Measurements from ENCODE around the gene EPC1. TPM values are rescaled to one million over a fixed set of nuclear protein-coding genes. Genes with fewer than 3 reads are reported as not detected.

The EPC1 gene
- total and polyA plus RNA-seq, 2 donors (not counting 1 experiment from before 2014, with no cell fraction given) = 22.7 to 28.1 TPM

DNA sequence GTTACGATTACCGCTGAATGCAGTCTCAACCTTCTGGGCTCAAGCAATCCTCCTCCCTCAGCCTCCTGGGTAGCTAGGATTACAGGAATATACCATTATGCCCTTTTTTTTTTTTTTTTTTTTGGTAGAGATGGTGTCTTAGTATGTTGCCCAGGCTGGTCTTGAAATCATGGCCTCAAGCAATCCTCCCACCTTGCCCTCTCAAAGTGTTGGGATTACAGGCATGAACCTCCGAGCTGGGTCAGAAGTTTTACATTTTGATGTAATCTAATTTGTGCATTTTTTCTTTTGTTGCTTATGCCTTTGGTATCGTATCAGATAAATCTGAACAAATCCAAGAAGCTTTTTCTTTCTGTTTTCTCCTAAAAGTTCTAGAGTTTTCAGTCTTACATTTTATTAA, 87.4 kb downstream of the EPC1 start:
- H2AFZ ChIP-seq (ENCODE audit: low read length) = no peak overlapping the region
- no peak overlapping the region for H3K27ac ChIP-seq (ENCODE audit: insufficient read depth, low read length)
- TF ChIP-seq, protein P1, sequence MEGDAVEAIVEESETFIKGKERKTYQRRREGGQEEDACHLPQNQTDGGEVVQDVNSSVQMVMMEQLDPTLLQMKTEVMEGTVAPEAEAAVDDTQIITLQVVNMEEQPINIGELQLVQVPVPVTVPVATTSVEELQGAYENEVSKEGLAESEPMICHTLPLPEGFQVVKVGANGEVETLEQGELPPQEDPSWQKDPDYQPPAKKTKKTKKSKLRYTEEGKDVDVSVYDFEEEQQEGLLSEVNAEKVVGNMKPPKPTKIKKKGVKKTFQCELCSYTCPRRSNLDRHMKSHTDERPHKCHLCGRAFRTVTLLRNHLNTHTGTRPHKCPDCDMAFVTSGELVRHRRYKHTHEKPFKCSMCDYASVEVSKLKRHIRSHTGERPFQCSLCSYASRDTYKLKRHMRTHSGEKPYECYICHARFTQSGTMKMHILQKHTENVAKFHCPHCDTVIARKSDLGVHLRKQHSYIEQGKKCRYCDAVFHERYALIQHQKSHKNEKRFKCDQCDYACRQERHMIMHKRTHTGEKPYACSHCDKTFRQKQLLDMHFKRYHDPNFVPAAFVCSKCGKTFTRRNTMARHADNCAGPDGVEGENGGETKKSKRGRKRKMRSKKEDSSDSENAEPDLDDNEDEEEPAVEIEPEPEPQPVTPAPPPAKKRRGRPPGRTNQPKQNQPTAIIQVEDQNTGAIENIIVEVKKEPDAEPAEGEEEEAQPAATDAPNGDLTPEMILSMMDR (conservative IDR thresholded peaks at IDR 0.05 in 1 of 2, IDR thresholded peaks at IDR 0.05 in 1 of 2; ENCODE audit: low read depth in 1 of 2, low read length in 2 of 2) = no peak
- no peak overlapping the region for H3K4me3 ChIP-seq (replicated peaks in 1 of 4; ENCODE audit: control extremely low read depth in 1 of 4, insufficient read depth in 1 of 4, low read depth in 3 of 4, low read length in 4 of 4)
- no peaks in the 10 kb centered on the region for H4K20me1 ChIP-seq (ENCODE audit: control insufficient read depth, extremely low read depth, insufficient read depth, low read length)
- H3K9me3 ChIP-seq (ENCODE audit: control insufficient read depth, insufficient read depth, low read depth, low read length) = no peaks in the 10 kb centered on the region
- no peak overlapping the region for H3K4me2 ChIP-seq (ENCODE audit: extremely low read depth, insufficient read depth, low read length)
- no peaks in the 10 kb centered on the region for H3K4me1 ChIP-seq (ENCODE audit: control insufficient read depth, extremely low read depth, insufficient read depth, low read length)
- H3K36me3 ChIP-seq (ENCODE audit: control insufficient read depth, insufficient read depth, low read length) = no peaks in the 10 kb centered on the region
- no peak for DNase-seq (ENCODE audit: low read depth in 2 of 2)
- H3K79me2 ChIP-seq (ENCODE audit: control insufficient read depth, insufficient read depth, low read length) = no peaks in the 10 kb centered on the region
- H3K27me3 ChIP-seq (ENCODE audit: control insufficient read depth, insufficient read depth, low read length) = no peaks in the 10 kb centered on the region
- H3K9ac ChIP-seq (ENCODE audit: insufficient read depth, low read length) = no peak overlapping the region

DNA sequence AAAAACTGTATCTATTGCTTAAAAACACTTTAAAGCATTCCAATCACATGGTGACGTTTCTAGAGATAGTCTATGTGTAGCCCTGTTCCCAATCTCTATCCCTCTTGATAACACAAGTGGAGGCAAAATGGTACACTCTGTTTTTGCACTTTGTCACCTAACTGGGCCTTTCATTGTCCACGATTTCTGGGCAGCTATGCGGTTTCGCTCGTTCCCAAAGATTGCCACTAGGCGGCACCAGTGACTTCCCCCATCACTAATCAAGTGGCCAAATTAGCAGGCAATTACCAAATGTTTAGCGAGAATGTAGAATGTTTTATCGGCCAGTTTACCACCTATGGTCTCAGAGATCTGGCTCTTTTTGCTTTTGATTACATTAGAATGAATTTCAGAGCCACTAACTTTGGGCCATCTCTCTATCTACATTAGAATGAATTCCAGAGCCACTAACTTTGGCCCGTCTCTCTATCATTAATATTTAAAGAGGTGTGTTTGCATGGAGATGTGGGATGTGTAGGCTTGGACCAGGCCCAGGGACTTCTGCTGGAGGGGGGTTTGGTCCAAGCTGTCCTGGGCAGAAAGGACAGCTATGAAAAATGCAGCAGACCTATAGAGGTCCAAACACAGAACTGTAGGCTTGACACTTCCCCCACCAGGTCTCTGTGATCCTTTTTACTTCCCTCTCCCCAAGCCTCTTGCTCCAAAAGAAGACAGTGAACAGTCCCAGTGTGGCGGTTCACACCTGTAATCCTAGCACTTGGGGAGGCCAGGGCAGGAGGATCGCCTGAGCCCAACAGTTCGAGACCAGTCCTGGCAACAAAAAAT, 90.1 kb downstream of the EPC1 start:
- no peaks in the 10 kb centered on the region for H3K4me1 ChIP-seq (ENCODE audit: control insufficient read depth, extremely low read depth, insufficient read depth, low read length)
- peak in 1 of 2 donors; percentile 65 for DNase-seq (ENCODE audit: low read depth in 2 of 2)
- peak overlapping the region; percentile 76 for H2AFZ ChIP-seq (ENCODE audit: low read length)
- H3K9me3 ChIP-seq (ENCODE audit: control insufficient read depth, insufficient read depth, low read depth, low read length) = no peaks in the 10 kb centered on the region
- H3K27me3 ChIP-seq (ENCODE audit: control insufficient read depth, insufficient read depth, low read length) = no peaks in the 10 kb centered on the region
- no peak overlapping the region for H3K27ac ChIP-seq (ENCODE audit: insufficient read depth, low read length)
- no peaks in the 10 kb centered on the region for H4K20me1 ChIP-seq (ENCODE audit: control insufficient read depth, extremely low read depth, insufficient read depth, low read length)
- H3K79me2 ChIP-seq (ENCODE audit: control insufficient read depth, insufficient read depth, low read length) = no peaks in the 10 kb centered on the region
- H3K4me2 ChIP-seq (ENCODE audit: extremely low read depth, insufficient read depth, low read length) = no peak overlapping the region
- no peak for TF ChIP-seq EZH2 (IDR thresholded peaks at IDR 0.05; ENCODE audit: low read length, missing control alignments)
- TF ChIP-seq, protein P1 (conservative IDR thresholded peaks at IDR 0.05 in 1 of 2, IDR thresholded peaks at IDR 0.05 in 1 of 2; ENCODE audit: low read depth in 1 of 2, low read length in 2 of 2) = peak; percentile 94 to 98
- no peak overlapping the region for H3K9ac ChIP-seq (ENCODE audit: insufficient read depth, low read length)
- H3K36me3 ChIP-seq (ENCODE audit: control insufficient read depth, insufficient read depth, low read length) = no peaks in the 10 kb centered on the region
- no peak overlapping the region for H3K4me3 ChIP-seq (replicated peaks in 1 of 4; ENCODE audit: control extremely low read depth in 1 of 4, insufficient read depth in 1 of 4, low read depth in 3 of 4, low read length in 4 of 4)

DNA sequence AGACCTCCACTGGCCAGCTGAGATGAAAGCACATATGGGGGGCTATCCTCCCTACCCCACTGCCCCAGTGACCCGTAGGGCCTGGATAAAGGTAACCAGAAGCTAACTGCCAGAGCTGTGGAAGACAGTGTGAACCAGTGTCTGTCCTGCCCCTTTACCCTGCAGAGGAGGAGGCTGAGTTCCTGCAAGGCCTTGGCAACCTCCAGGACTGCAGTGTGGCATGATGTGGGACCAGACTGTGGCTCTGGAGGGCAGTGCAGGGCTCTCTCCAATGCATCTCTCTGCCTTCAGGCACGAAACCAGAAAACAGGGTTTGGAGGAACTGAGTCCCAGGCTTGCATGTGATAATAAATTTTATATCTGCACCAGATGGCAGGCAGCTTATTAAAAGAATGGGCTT, 93.1 kb downstream of the EPC1 start:
- Histone ChIP-seq H3K36me3 (ENCODE audit: control insufficient read depth, insufficient read depth, low read length) (no peaks in the 10 kb centered on the region), H3K4me2 (ENCODE audit: extremely low read depth, insufficient read depth, low read length) (no peak overlapping the region), H2AFZ (ENCODE audit: low read length) (no peak overlapping the region), H3K27me3 (ENCODE audit: control insufficient read depth, insufficient read depth, low read length) (no peaks in the 10 kb centered on the region), H3K4me3 (replicated peaks in 1 of 4; ENCODE audit: control extremely low read depth in 1 of 4, insufficient read depth in 1 of 4, low read depth in 3 of 4, low read length in 4 of 4) (no peak overlapping the region), H4K20me1 (ENCODE audit: control insufficient read depth, extremely low read depth, insufficient read depth, low read length) (no peaks in the 10 kb centered on the region), H3K4me1 (ENCODE audit: control insufficient read depth, extremely low read depth, insufficient read depth, low read length) (no peaks in the 10 kb centered on the region), H3K9me3 (ENCODE audit: control insufficient read depth, insufficient read depth, low read depth, low read length) (no peaks in the 10 kb centered on the region), H3K79me2 (ENCODE audit: control insufficient read depth, insufficient read depth, low read length) (no peaks in the 10 kb centered on the region), H3K27ac (ENCODE audit: insufficient read depth, low read length) (no peak overlapping the region), H3K9ac (ENCODE audit: insufficient read depth, low read length) (no peak overlapping the region)
- no peak for DNase-seq (ENCODE audit: low read depth in 2 of 2)
- no peak for TF ChIP-seq EZH2 (IDR thresholded peaks at IDR 0.05; ENCODE audit: low read length, missing control alignments)
- TF ChIP-seq, protein P1 (conservative IDR thresholded peaks at IDR 0.05 in 1 of 2, IDR thresholded peaks at IDR 0.05 in 1 of 2; ENCODE audit: low read depth in 1 of 2, low read length in 2 of 2) = no peak
